Brain pericyte (primary cell): ENCODE data around the gene MYO1A.
"Not testable (repeated sequence)": the region's sequence is repeated elsewhere in the genome, so short reads cannot be mapped to it uniquely, and the experiment has no call there.

Source experiments
- DNase-seq: peaks from one replicate; pipeline ENCODE4 v3.0.0-alpha.2; 2012; ENCODE audit warnings: low read depth, low spot score

Gene MYO1A

DNA sequence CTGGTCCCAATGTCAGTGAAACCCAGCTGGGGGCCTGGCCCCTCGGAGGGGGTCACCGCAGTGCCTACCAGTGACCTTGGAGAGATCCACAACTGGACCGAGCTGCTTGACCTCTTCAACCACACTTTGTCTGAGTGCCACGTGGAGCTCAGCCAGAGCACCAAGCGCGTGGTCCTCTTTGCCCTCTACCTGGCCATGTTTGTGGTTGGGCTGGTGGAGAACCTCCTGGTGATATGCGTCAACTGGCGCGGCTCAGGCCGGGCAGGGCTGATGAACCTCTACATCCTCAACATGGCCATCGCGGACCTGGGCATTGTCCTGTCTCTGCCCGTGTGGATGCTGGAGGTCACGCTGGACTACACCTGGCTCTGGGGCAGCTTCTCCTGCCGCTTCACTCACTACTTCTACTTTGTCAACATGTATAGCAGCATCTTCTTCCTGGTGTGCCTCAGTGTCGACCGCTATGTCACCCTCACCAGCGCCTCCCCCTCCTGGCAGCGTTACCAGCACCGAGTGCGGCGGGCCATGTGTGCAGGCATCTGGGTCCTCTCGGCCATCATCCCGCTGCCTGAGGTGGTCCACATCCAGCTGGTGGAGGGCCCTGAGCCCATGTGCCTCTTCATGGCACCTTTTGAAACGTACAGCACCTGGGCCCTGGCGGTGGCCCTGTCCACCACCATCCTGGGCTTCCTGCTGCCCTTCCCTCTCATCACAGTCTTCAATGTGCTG lies 54.6 kb downstream of the MYO1A start:
- no peak for DNase-seq

DNA sequence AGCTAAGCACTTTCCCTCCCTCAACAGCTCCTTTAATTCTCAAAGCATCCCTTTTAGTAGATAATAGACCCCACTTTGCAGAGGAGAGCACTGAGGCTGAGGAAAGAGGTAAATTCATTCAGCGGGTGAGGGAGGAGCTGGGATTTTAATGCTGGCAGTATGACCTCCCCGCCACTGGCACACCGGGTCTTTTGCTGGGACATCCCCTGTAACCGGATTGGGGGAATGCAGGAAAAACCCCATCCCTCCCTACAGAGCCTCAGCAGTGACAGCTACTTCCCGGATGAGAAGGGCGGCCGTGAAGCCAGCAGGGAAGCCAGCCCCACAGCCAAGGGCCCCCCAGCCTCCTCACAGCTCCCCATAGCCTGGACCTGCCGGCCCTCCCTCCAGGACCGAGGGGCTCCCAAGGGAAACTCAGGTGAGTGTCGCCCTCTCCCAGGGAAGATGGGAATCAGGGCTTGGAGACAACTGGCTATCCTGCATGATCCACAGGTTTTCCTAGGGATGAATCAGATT lies 55.6 kb downstream of the MYO1A start:
- no peak for DNase-seq

DNA sequence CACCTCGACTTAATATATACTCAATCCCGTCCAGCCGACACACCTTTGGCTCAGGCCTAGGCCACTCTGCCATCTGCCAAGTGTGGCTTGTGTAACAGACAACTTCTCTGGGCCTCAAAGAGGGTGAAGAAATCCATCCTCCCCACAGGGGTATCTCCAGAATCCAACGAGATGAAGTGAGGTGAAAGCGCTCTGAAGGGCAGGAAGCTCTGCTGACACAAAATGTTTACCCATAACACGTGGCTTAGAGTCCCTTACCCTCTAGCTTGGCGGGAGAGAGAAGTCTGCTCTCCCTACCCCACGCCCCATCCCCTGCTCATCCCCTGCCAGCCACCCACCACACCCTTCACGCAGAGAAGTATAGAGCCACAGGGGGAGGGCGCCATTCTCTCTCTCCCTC lies 56.6 kb downstream of the MYO1A start:
- DNase-seq: no peak

DNA sequence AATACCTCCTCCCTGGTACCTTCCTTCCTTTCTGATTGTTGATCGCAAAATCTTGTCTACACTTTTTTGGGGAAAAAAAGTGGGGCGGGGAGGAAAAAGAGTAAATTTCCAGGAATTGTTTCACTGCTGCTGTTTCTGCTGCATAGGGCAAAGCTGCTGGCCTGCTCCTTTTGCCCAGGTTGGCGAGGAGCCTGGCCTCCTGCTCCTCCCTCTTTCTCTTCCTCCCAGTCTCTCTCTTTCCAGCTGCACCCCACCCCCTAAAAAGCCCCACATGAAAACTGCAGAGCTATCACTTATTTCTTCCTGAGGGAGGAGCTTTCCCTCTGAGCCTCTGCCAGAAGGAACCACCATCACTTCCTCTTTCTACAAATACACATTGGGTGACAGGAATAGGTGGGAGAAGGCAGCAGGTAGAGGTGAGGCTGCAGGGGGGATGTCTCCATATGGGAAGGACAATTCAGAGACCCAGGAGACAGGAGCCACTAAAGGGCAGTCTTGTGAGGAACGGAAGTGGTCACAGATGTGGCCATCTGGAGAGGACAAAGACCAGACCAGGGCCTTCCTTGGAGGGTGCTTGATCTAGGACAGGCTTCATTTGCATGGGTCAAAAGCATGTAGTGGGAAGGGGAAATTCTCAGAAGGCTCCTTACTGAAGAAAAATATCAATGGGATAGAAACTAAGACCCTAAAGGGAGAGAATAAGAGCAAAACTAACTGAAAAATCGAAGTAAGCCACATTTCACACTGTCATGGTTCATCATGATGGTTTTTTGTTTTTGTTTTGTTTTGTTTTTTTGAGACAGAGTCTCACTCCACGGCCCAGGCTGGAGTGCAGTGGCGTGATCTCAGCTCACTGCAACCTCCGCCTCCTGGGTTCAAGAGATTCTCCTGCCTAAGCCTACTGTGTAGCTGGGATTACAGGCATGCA lies 58.3 kb downstream of the MYO1A start:
- DNase-seq: no peak

DNA sequence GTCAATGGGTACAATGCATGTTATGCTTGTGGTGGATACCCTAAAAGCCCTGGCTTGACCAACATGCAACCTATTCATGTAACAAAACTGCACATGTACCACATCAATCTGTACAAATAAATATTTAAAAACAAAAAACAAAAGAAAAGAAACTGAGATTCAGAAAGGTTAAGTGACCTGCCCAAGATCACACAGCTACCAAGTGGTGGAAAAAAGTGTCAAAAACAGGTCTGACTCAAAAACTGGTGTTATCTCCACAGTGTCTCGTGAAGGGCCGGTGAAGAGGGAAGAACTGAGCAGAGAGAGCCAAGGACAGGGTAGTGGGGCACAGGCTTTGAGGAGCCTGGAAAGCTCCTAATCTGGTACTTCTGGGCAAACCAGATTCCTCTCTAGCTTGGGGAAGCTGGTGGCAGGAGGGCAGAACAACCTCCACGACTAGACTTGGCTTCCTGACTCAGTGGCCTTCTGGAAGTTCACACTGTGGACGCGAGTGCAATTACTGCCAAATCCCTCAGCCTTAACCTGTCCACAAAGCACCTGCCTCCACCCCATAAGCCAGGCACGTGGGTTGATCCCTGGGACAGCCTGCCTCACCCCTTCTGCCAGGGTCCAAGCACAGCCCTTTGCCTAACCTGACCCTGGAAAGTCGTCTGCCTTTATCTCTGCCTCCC lies 59.1 kb downstream of the MYO1A start:
- no peak for DNase-seq

DNA sequence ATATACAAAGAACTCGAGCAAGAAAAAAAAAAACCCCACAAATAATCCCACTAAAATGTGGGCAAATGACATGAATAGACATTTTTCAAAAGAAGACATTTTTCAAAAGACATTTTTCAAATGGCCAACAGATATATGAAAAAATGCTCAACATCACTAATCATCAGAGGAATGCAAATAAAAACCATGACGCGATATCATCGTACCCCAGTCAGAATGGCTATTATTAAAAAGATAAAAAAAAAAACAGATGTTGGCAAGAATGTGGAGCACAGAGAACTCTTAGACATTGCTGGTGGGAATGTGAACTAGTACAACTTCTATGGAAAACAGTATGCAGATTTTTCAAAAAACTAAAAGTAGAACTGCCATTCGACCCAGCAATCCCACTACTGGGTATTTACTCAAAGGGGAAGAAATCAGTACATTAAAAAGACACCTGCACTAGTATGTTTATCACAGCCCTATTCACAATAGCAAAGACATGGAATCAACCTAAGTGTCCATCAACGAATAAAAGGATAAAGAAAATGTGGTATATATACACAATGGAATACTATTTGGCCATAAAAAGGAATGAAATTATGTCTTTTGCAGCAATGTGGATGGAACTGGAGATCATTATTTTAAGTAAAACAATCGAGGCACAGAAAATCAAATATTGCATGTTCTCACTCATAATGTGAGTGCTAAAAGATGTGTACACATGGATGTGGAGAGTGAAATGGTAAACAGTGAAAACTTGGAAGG lies 59.9 kb downstream of the MYO1A start:
- no peak for DNase-seq

DNA sequence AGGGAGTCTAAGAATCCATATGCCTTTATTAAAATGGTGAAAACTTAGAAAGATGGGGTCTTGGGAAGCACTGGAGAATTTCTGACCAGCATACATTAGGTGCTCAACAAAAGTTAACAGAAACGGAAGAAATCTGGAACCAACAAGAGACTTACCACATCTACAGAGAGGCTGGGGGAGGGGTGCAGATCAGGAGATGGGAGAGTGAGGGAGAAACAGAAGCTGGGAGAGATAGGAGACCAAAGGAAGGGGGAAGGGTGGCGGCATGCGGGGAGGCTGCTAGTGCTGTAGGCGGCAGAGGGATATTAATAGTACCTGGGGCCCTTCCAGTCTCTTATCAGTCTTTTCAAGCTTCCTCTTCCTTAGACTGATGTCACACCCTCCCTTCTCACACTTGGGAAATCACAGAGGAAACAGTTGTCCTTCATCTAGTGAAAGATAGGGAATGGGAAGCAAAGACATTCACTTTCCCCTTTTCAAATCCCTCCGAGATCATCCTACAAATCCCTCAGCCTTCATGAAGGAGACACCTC lies 61.7 kb downstream of the MYO1A start:
- DNase-seq: no peak

DNA sequence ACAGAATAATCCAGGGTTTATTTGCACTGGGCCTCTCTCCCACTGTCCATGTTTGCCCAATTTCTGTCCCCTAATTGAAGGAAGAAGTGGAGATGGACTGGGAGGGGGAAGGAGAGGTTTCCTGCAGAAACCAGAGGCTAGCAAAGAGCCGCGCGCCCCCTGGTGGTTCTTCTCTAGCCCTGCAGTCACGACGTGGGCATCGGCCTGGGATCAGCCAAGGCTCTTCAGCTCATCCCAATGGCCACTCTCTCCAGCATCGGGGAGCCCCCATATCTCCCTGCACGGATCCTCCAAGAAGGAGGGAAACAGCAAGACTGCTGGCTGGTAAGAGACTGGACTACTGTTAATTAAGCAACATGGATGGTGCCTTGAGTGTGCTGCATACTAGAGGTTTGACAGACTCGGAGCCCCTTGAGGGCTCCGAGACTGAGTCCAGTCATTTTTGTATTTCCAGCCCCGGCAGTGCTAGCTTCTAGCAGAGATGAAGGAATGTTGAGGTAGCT lies 62.3 kb downstream of the MYO1A start:
- no peak for DNase-seq

DNA sequence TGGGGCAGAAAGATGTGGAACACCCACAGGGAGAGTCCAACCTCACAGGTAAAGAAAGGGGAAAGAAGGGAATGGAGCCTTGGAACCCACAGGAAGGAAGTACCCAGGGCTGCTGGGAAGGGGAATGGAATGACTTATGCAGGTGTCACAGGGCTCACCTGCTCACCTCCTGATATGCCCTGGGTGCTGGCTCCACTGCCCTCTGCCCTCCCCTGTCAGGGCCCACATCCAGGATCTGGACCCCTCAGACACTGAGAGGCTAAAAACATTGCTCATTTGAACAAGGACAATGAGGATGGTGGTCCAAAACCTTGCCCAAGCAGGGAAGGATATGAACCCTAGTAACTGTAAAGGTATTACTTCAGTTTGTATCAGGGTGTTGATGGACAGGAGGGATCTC lies 62.9 kb downstream of the MYO1A start:
- DNase-seq: no peak

DNA sequence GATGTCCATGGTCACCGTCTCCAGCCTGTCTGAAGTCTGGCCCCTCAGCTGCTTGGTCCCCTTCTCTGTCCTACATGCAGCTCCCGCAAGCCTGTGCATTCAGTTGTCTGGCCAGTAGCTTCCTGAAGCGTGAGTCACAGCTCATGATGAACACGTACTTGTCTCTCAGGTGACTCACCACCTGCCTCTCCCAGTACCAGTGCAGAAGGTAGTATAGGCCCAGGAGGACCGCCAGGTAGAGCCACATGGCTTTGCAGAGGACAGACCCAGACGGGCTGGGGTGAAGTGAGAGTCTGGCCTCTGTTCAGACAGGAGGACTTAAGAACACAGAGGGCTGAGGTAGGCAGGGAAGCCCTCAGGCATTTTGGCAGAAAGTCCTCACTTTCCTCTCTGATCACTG lies 64.2 kb downstream of the MYO1A start:
- not testable (repeated sequence) for DNase-seq

DNA sequence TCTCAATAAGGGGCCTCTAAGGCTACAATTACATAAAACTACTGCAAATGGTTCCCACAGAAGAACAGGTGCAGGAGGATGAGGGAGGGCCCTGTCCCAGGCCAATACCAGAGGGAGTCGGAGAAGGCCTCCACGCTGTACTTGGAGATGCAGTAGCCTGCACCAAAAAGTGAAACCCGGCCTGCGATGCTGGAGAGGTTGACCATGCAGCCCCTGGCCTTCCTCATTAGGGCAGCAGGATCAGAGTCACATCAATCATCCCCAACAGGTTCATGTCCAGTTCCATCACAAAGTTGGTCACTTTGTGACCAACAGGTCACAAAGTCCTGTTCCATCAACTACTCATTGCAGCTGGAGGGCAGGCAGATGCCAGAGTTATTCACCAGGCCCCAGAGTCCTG lies 66.5 kb downstream of the MYO1A start:
- DNase-seq: no peak

DNA sequence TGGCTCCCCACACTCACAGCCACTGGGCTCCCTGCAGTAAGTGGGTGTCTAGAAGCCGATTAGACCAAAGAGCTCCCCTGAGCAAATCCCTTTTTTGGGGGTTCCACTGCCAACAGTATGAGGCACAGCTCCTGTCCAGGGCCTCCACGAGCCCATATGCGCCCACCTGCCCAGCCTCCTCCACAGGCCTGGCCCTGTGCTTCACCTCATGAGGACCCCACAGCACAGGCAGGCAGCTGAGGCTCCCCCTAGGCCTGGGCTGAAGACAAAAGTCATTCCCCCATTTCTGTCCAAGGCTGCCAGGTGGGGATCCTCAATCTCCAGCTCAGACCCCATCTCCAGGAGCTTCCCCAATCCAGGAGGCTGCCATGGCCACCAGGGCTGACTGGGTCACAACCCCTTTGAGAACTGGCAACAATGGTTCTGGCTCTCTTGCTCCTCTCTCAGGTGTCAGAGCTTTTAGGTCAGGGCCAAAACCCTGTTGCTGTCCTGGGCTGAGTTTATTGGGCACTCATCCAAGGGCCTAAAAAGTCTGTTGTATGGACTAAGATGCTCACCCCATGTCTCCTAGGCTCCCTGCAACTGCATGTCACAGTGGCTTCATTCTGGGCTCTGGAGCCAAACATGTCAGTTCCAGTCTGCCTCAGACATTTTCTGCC lies 67.2 kb downstream of the MYO1A start:
- DNase-seq: not testable (repeated sequence)

DNA sequence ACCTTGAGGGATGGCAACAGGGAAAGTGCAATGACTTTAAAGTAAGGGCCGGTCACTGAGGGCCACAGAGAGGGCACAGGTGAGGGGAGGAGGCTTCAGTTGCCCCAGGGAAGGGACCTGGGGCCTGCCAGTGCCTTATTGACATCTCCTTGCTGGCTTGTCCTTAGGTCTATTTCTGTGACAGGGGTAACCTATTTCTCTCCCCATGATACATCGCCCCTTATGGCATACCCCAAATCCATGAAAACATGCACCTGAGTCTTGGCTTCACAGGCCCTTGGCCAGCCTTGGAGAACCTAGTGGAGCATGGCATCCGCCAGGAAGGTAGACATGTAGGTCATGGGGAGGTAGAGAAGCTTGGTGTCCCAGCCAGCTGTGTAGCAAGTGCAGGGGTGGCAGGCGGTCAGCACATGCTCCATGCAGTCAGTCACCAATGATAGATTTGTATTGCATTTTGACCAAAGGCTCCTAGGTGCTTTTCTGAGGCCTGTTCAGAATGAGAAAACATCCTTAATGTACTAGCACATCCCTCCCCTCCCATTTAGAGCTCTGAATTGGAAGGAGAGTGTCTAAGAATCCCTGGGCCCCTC lies 68.9 kb downstream of the MYO1A start:
- no peak for DNase-seq

DNA sequence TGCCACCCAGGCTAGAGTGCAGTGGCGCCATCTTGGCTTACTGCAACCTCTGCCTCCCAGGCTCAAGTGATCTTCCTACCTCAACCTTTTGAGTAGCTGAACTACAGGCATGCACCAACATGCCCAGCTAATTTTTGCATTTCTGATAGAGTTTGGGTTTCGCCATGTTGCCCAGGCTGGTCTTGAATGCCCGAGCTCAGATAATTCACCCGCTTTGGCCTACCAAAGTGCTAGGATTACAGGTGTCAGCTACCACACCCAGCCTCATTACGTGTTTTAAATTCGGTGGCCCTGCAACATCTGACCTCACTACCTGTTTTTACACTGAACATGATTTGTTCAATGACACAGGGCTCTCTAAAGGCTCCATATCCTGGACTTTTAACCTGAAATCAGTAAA lies 69.7 kb downstream of the MYO1A start:
- DNase-seq: no peak

DNA sequence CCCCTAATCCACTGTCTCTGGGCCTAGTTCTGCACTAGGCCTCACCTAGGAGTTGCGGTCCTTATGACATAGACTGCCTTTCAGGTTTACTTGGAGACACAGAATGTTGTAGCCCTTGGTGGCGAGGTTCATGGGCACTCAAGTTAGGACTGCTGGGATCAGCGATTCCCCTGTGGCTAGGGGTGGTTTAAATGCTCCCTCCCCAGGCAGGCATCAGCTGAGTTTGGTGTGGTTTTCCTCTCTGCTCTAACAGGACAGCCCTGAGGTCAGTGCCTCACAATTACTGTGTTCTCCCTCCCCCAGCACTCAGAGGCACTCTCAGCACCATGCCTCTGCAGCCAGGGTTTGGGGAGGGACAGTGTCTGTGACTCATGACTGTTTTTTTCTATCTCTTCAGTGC lies 70.3 kb downstream of the MYO1A start:
- DNase-seq: no peak
